HEK293 (cell line): ENCODE results near the gene MBOAT7.

Experiments
- CTCF ChIA-PET: fragments of 350-600 bp; formaldehyde crosslinking; extraction: SDS; loops from one replicate; lab custom pipeline; 2021; ENCODE audit warnings: antibody characterized with exemption; lab: Yijun Ruan, JAX
- POLR2A ChIA-PET: fragments of 300-600 bp; formaldehyde crosslinking; extraction: SDS; loops from one replicate; lab custom pipeline; 2020; ENCODE audit warnings: antibody characterized with exemption, inconsistent platforms; lab: Yijun Ruan, JAX
- H3K27ac ChIP-seq: fragments of 200-500 bp; sonication (Bioruptor generic); 2 replicates; pipeline ENCODE4 v1.5.1; 2014; ENCODE audit warnings: low read depth, low read length, control low read depth, inconsistent platforms; ENCODE audit errors: extremely low read depth
- H3K36me3 ChIP-seq, 2 experiments: fragments of 200-500 bp in 1 of 2; sonication (Bioruptor generic) in 1 of 2; 1 replicate in 1 of 2; 2 replicates in 1 of 2; pipeline ENCODE4 v1.5.1; 2014 to 2017; ENCODE audit warnings: inconsistent platforms in 2 of 2, low read length in 2 of 2; ENCODE audit not compliant: control insufficient read depth in 2 of 2, insufficient read depth in 1 of 2
- H3K4me1 ChIP-seq: fragments of 200-500 bp; sonication (Bioruptor generic); 2 replicates; pipeline ENCODE4 v1.5.1; 2014; ENCODE audit warnings: mild to moderate bottlenecking, low read length, inconsistent platforms; ENCODE audit not compliant: control insufficient read depth, insufficient read depth
- H3K4me3 ChIP-seq: 2 replicates; pipeline ENCODE4 v1.5.1; 2011; ENCODE audit warnings: low read depth, mild to moderate bottlenecking, control low read depth, low read length, moderate library complexity
- H3K9me3 ChIP-seq: fragments of 200-500 bp; sonication (Bioruptor generic); 2 replicates; pipeline ENCODE4 v1.5.1; 2014; ENCODE audit warnings: low read depth, low read length, inconsistent platforms; ENCODE audit not compliant: control insufficient read depth, insufficient read depth
- GLIS1 ChIP-seq: fragments of 450-650 bp; formaldehyde crosslinking; IDR thresholded peaks from 2 replicates; pipeline ENCODE4 v1.5.1; 2016; ENCODE audit warnings: missing biosample characterization, missing genetic modification characterization
- TCF7L2 ChIP-seq: IDR thresholded peaks from 2 replicates; pipeline ENCODE4 v1.6.1; 2011; ENCODE audit warnings: low read depth, mild to moderate bottlenecking, inconsistent platforms, low read length, moderate library complexity, borderline replicate concordance
- ZBTB17 ChIP-seq: fragments of 450-650 bp; formaldehyde crosslinking; IDR thresholded peaks from 2 replicates; pipeline ENCODE4 v1.5.1; 2016; ENCODE audit warnings: missing biosample characterization, missing genetic modification characterization
- ZFP3 ChIP-seq: fragments of 450-650 bp; formaldehyde crosslinking; IDR thresholded peaks from 2 replicates; pipeline ENCODE4 v1.5.1; 2016; ENCODE audit warnings: low read depth, missing biosample characterization, missing genetic modification characterization
- ZNF366 ChIP-seq: fragments of 450-650 bp; formaldehyde crosslinking; conservative IDR thresholded peaks from 2 replicates; pipeline ENCODE4 v1.5.1; 2016; ENCODE audit warnings: missing biosample characterization, missing genetic modification characterization
- ZNF48 ChIP-seq: fragments of 450-650 bp; formaldehyde crosslinking; IDR thresholded peaks from 2 replicates; pipeline ENCODE4 v1.5.1; 2016; ENCODE audit warnings: missing biosample characterization, missing genetic modification characterization
- TF ChIP-seq, protein P1 (sequence below): fragments of 450-650 bp; formaldehyde crosslinking; IDR thresholded peaks from 2 replicates; pipeline ENCODE4 v1.5.1; 2016; ENCODE audit warnings: missing biosample characterization, missing genetic modification characterization
- TF ChIP-seq, protein P2 (sequence below): fragments of 450-650 bp; formaldehyde crosslinking; IDR thresholded peaks from 2 replicates; pipeline ENCODE4 v1.5.1; 2016; ENCODE audit warnings: missing biosample characterization, missing genetic modification characterization

Gene MBOAT7

DNA sequence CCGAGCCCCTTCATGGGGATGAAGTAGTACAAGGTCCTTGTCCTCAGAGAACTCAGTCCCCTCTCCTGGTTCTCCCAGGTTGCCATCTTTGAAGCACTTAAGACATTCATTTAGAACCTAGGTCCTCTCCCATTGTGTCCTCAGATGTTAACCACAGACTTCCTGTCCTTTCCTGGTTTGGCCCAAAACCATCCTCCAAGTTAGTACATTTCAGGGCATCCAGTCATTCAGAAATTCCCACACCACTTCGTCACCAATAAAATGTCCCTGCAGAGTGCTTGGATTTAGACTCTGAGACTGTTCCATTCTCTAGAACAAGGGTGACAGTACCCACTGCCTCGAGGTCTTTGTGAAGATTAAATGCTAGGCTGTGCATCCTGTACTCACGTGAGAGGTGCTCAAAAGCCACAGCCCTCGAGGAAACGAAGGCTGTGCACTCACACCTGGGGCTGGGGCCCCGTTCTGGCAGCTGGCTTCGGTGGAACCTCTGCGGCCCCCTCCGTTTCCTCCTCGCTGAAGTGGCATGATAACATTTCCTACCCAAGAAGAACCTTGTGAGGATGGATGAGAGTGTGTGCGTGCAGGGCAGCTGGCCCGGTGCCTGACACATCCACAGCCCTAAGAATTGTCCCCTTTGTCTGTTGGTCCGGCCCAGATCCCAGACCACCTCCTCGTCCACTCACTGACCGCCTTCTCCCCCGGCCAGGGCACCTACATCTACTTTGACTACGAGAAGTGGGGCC lies 34.6 kb downstream of the MBOAT7 start:
- peak overlapping the region; percentile 2; the same call in 1 of the 2 replicates for H3K27ac ChIP-seq
- H3K4me1 ChIP-seq, result peaks cover 4% of the 10 kb centered on the region; the same call in 1 of the 2 replicates
- CTCF ChIA-PET, result interaction anchor here (0.7 kb wide), 1 partner anchor 10 kb away, joined by 3 read pairs; no protein-coding TSS in a partner anchor
- peaks cover 43 to 79% of the 10 kb centered on the region in 2 experiments for H3K36me3 ChIP-seq
- no peak for TF ChIP-seq ZNF48
- TF ChIP-seq, protein P1, sequence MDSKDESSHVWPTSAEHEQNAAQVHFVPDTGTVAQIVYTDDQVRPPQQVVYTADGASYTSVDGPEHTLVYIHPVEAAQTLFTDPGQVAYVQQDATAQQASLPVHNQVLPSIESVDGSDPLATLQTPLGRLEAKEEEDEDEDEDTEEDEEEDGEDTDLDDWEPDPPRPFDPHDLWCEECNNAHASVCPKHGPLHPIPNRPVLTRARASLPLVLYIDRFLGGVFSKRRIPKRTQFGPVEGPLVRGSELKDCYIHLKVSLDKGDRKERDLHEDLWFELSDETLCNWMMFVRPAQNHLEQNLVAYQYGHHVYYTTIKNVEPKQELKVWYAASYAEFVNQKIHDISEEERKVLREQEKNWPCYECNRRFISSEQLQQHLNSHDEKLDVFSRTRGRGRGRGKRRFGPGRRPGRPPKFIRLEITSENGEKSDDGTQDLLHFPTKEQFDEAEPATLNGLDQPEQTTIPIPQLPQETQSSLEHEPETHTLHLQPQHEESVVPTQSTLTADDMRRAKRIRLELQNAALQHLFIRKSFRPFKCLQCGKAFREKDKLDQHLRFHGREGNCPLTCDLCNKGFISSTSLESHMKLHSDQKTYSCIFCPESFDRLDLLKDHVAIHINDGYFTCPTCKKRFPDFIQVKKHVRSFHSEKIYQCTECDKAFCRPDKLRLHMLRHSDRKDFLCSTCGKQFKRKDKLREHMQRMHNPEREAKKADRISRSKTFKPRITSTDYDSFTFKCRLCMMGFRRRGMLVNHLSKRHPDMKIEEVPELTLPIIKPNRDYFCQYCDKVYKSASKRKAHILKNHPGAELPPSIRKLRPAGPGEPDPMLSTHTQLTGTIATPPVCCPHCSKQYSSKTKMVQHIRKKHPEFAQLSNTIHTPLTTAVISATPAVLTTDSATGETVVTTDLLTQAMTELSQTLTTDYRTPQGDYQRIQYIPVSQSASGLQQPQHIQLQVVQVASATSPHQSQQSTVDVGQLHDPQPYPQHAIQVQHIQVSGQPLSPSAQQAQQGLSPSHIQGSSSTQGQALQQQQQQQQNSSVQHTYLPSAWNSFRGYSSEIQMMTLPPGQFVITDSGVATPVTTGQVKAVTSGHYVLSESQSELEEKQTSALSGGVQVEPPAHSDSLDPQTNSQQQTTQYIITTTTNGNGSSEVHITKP, result peak; percentile 85
- POLR2A ChIA-PET, result interaction anchor here (1.8 to 8.0 kb wide), 3 partner anchors 11 to 36 kb away, joined by 4 to 87 read pairs (median 7); partner anchors contain the start of genes CNOT3 and TSEN34
- no peak overlapping the region for H3K4me3 ChIP-seq
- H3K9me3 ChIP-seq, result no peaks in the 10 kb centered on the region

DNA sequence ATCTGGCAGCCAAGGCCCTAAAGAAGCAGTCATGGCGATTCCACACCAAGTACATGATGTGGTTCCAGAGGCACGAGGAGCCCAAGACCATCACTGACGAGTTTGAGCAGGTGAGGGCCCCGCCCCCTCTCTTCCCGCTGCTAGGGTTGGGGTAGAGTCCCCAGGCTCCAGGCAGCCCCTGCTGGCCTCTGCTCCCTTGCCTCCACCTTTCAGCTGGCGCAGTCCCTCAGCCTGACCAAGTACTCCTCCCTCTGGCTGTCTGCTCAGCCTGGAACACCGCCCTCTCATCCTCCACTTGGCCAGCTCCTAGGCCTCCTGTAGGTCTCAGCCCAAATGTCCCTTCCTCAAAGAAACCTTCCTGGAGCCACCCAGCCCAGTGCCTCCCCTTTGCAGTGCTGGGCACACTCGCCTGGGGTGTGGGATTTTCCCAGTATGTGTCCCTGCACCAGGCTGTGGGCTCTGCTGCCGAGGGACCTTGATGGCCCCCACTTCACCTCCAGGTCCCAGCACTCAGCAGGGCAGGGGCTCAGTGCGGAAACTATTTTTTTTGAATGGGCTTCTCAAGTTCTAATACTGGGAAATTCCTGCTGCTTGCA lies 35.6 kb downstream of the MBOAT7 start:
- ChIA-PET CTCF (interaction anchor here (0.7 kb wide), 1 partner anchor 11 kb away, joined by 3 read pairs; no protein-coding TSS in a partner anchor), POLR2A (interaction anchor here (8.0 kb wide), 1 partner anchor 16 kb away, joined by 87 read pairs; the partner anchor contains the start of gene CNOT3)
- Histone ChIP-seq H3K9me3 (no peaks in the 10 kb centered on the region), H3K36me3 (peaks cover 51 to 89% of the 10 kb centered on the region in 2 experiments), H3K4me1 (peaks cover 4% of the 10 kb centered on the region; the same call in 1 of the 2 replicates), H3K4me3 (no peak overlapping the region), H3K27ac (peak overlapping the region; percentile 2; the same call in 1 of the 2 replicates)
- TF ChIP-seq ZBTB17 (tag by site-specific recombination), result 0 out of 2 replicates have a peak, but pooled peaks have one; percentile 17
- no peak for TF ChIP-seq ZNF366 (tag by site-specific recombination)

DNA sequence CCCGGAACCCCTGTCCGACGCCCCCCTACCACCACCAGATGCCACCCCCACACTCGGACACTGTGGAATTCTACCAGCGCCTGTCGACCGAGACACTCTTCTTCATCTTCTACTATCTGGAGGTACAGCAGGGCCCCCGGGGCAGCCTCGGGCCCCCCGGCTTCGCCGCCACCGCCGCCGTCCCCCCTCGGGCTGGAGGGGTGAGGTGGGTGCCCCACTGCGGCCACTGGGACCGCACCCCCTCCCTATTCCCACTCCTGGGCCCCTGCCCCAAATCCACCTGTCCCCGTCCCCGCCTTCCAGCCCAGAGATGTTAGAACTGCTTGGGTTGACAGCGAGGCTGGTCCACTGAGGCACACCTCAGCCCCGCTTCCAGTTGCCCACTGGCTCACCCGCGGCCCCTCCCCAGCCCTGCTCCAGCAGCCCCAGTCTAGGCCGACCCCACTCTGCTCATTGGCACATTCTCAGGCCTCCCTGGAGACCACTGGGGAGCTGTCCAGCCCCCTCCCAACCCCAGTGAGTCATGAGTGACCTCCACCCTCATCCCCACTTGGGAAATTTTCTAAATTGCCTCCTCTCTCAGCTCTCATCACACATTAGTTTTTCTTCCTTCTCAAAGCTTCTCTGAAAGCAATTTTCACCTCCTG lies 36.4 kb downstream of the MBOAT7 start:
- POLR2A ChIA-PET, result interaction anchor here (8.0 kb wide), 1 partner anchor 15 kb away, joined by 87 read pairs; the partner anchor contains the start of gene CNOT3
- H3K9me3 ChIP-seq, result no peaks in the 10 kb centered on the region
- H3K4me1 ChIP-seq, result no peaks in the 10 kb centered on the region
- H3K36me3 ChIP-seq, result peaks cover 52 to 95% of the 10 kb centered on the region in 2 experiments
- CTCF ChIA-PET, result no interaction called here
- no peak overlapping the region for H3K27ac ChIP-seq
- H3K4me3 ChIP-seq, result no peak overlapping the region
- TF ChIP-seq ZFP3 (tag by site-specific recombination), result no peak
- no peak for TF ChIP-seq TCF7L2
- TF ChIP-seq, protein P2, sequence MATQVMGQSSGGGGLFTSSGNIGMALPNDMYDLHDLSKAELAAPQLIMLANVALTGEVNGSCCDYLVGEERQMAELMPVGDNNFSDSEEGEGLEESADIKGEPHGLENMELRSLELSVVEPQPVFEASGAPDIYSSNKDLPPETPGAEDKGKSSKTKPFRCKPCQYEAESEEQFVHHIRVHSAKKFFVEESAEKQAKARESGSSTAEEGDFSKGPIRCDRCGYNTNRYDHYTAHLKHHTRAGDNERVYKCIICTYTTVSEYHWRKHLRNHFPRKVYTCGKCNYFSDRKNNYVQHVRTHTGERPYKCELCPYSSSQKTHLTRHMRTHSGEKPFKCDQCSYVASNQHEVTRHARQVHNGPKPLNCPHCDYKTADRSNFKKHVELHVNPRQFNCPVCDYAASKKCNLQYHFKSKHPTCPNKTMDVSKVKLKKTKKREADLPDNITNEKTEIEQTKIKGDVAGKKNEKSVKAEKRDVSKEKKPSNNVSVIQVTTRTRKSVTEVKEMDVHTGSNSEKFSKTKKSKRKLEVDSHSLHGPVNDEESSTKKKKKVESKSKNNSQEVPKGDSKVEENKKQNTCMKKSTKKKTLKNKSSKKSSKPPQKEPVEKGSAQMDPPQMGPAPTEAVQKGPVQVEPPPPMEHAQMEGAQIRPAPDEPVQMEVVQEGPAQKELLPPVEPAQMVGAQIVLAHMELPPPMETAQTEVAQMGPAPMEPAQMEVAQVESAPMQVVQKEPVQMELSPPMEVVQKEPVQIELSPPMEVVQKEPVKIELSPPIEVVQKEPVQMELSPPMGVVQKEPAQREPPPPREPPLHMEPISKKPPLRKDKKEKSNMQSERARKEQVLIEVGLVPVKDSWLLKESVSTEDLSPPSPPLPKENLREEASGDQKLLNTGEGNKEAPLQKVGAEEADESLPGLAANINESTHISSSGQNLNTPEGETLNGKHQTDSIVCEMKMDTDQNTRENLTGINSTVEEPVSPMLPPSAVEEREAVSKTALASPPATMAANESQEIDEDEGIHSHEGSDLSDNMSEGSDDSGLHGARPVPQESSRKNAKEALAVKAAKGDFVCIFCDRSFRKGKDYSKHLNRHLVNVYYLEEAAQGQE (tag by site-specific recombination), result peak; percentile 70
- TF ChIP-seq GLIS1 (tag by site-specific recombination), result 0 out of 2 replicates have a peak, but pooled peaks have one; percentile 11
- TF ChIP-seq, all 188 proteins: peak for 2
